Right lobe of liver (tissue), 6 donors: ENCODE measurements around the gene LIN7B. TPM values are rescaled to one million over a fixed set of nuclear protein-coding genes. Genes with fewer than 3 reads are reported as not detected.

Experiments used
- ATAC-seq, 4 donors: fragments of 200-7000 bp; cut with Tn5 transposase; one replicate each; pipeline ENCODE4 v1.9.1; 2020; ENCODE audit warnings: mild to moderate bottlenecking in 4 of 4, moderate library complexity in 4 of 4
- DNase-seq, 3 donors: peaks; one replicate each; pipeline ENCODE4 v3.0.0-alpha.2; 2020
- H3K27ac ChIP-seq, 3 donors: fragments of 200-600 bp; one replicate each; pipeline ENCODE4 v1.8.0; 2022
- H3K27me3 ChIP-seq, 2 donors: fragments of 200-600 bp; one replicate each; pipeline ENCODE4 v1.8.0; 2022
- H3K36me3 ChIP-seq, 4 donors: fragments of 200-600 bp; sonication (generic) in 1 of 4; one replicate each; pipeline versions ENCODE4 v1.5.1 to v1.8.0; 2017 to 2022; ENCODE audit warnings: control low read depth in 1 of 4
- H3K4me1 ChIP-seq, 4 donors: fragments of 200-600 bp; sonication (generic) in 1 of 4; one replicate each; pipeline versions ENCODE4 v1.5.1 to v1.8.0; 2017 to 2022; ENCODE audit warnings: control low read depth in 1 of 4
- H3K4me3 ChIP-seq, 3 donors: fragments of 200-600 bp; one replicate each; pipeline ENCODE4 v1.8.0; 2022
- H3K9me3 ChIP-seq, 4 donors: fragments of 200-600 bp; sonication (generic) in 1 of 4; one replicate each; pipeline versions ENCODE4 v1.5.1 to v1.8.0; 2017 to 2022; ENCODE audit warnings: control low read depth in 1 of 4
- CTCF ChIP-seq, 4 donors: fragments of 200-600 bp in 3 of 4; fragments of 450-650 bp in 1 of 4; IDR thresholded peaks; one replicate each; pipeline versions ENCODE4 v1.5.1 to v1.8.0; 2016 to 2022; ENCODE audit warnings: antibody characterized with exemption in 4 of 4, mild to moderate bottlenecking in 2 of 4
- POLR2A ChIP-seq: fragments of 450-650 bp; IDR thresholded peaks from one replicate; pipeline ENCODE4 v1.6.1; 2017; ENCODE audit warnings: antibody characterized with exemption, mild to moderate bottlenecking
- WGBS: methylation state at CpG from one replicate; pipeline ENCODE4 v1.1.6; 2018; ENCODE audit warnings: low coverage, low lambda C conversion rate; ENCODE audit not compliant: insufficient coverage; ENCODE audit errors: missing lambda C conversion rate; 5-methylcytosine and 5-hydroxymethylcytosine counted together
- intact Hi-C, 2 donors: fragments of 100-400 bp; cut with DNase I; formaldehyde crosslinking; loops; one replicate each; pipeline versions ENCODE4 v1.11.2 to v1.14.1; 2022
- total RNA-seq, 6 experiments: library from RNA; depleted of rRNA in 2 of 6; stranded (reverse); fragments of >200 nt in 2 of 6; fragmentation: NEBNext Ultra II Directional in 3 of 6; extraction: Animal tissue kit (Norgen Biotek cat#: 25700) in 3 of 6; gene quantifications; one replicate each; pipeline versions ENCODE4 v1.1.0 to v1.2.4, GENCODE V29; 2016 to 2023
- donor health status: DM: no; HTN: yes; CAD: no.
- donor health status: DM: no; HTN: no; CAD: no.
- donor health status: DM: no; HTN: no; CAD: no.
- donor health status: DM: no; HTN: yes; CAD: no.
- donor health status: DM: no; HTN: yes; CAD: no.

LIN7B gene
- total RNA-seq, 6 experiments from 2014 or later = 1.5 to 4.3 (median 2.4) TPM

DNA sequence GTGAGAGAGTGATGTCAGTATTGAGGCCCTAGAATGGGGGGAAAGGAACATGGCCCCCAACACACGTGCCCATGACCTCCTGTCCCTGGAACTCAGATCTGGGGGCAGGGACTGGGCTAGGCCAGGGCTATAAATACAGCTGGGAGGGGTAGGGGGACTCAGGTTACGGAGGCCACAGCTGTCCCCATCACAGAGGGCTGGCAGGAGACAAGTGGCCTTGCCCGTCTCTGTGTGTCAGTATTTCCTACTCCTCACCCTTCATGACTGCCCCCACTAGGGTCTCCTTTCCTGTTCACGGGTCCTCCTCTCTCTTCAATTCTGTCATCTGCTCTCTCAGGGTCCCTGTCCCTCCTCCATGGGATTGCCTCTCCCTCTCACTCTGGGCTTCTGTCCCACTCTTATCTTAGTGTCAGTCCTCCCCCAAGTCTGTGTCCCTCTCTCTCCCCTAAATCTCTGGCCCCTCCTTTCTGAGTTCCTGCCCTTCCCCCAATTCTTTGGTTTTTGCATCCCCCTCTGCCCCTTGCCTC, 41.7 kb downstream of the LIN7B start:
- TF ChIP-seq POLR2A = no peak
- TF ChIP-seq CTCF (IDR thresholded peaks at IDR 0.05) = no peak
- Histone ChIP-seq H3K27me3 (no peaks in the 10 kb centered on the region), H3K27ac (no peak overlapping the region), H3K4me3 (no peak overlapping the region), H3K9me3 (no peaks in the 10 kb centered on the region), H3K36me3 (no peaks in the 10 kb centered on the region), H3K4me1 (no peaks in the 10 kb centered on the region)
- no CpG with 5 or more reads among the region's 4 CpGs for WGBS
- intact Hi-C loops = no loop called here
- no peak for DNase-seq
- no peak for ATAC-seq

DNA sequence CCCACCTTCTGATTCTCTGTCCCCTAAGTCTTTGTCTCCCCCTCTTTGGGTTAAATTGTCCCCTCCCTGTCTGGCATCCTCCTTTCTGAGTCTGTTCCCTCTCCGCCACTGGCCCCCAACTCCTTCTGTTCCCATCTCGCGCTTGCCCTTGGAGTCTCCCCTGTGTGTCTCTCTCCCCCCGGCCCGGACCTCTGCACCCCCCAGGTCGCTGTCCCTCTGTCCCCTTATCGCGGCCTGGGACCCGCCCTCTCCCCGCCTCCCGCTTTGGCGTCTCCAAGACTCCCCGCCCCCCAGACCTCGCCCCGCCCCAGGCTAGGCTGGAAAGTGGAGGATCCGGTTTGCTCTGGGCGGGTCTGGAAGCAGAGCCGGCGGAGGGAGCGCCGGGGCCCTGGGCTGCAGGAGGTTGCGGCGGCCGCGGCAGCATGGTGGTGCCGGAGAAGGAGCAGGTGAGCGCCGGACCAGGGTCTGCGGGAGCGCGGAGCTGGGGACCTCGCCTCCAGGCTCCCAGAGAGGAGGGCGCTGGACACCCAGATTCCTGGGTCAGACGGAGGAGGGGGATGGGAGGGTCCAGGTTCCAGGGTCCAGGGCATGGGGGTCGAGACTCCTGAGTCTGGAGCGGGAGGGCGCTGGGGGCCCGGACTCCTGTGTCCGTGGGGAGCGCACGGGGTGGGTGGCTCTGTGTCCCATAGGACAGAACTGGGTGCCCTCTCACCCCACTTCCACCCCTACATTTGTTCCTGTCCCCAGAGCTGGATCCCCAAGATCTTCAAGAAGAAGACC, 43.5 kb downstream of the LIN7B start, which contains the start of gene TRPM4:
Gene TRPM4 (plus strand): TSS at position 348 of the 780 bp plus-strand sequence. CDS start 75 bp downstream, at position 423.
- H3K36me3 ChIP-seq = no peaks in the 10 kb centered on the region
- peak within 1 kb of the TSS; percentile 49 to 70 (median 60) for H3K27ac ChIP-seq
- H3K9me3 ChIP-seq = no peaks in the 10 kb centered on the region
- ATAC-seq (peak; percentile 92 to 96 (median 95)), DNase-seq (peak; percentile 88 to 92 (median 89))
- peak within 1 kb of the TSS; percentile 62 to 76 (median 65) for H3K4me3 ChIP-seq
- no peaks in the 10 kb centered on the region for H3K4me1 ChIP-seq
- H3K27me3 ChIP-seq = no peaks in the 10 kb centered on the region
- TF ChIP-seq POLR2A (peak; percentile 62), CTCF (IDR thresholded peaks at IDR 0.05) (no peak)
- WGBS = 3% methylated on average over 16 of the region's 41 CpGs
- intact Hi-C loops = no loop called here

DNA sequence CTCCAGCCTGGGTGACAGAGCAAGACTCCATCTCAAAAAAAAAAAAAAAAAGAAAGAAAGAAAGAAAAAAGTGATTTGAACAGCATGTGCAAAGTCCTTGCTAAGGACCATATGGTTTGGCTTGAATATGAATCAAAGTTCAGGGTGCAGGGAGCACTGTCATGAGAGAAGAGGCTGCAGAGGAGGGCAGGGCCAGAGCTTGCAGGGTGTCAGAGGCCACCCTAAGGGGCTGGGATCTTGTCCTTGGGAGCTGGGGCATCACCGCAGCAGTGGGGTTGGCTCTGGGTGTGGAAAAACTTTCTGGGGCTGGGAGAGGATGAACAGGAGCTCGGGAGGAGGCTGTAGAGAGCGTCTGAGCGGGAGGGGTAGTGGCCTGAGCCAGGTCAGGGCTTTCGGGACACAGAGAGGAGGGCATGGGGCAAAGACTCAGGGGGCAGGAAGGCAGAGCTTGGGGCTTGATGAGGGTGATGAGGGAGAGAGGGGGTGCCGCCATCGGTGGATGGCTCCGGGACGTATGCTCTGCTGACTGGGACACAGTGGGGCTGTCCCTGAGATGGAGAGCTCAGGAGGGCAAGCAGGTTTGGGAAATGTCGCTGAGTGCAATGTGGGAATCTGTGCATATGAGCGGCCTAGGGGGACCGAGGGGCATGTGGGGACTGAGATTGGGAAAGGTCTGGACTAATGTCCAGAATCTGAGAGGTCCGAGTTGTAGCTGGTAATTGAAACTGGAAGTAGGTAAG, 46.5 kb downstream of the LIN7B start:
- intact Hi-C loops = no loop called here
- H3K4me3 ChIP-seq = no peak overlapping the region
- no peak for DNase-seq
- no peak overlapping the region for H3K27ac ChIP-seq
- H3K36me3 ChIP-seq = no peaks in the 10 kb centered on the region
- TF ChIP-seq CTCF (IDR thresholded peaks at IDR 0.05) (no peak), POLR2A (no peak)
- no peak for ATAC-seq
- H3K9me3 ChIP-seq = no peaks in the 10 kb centered on the region
- 92% methylated on average over 8 of the region's 13 CpGs for WGBS
- H3K27me3 ChIP-seq = no peaks in the 10 kb centered on the region
- H3K4me1 ChIP-seq = no peaks in the 10 kb centered on the region

DNA sequence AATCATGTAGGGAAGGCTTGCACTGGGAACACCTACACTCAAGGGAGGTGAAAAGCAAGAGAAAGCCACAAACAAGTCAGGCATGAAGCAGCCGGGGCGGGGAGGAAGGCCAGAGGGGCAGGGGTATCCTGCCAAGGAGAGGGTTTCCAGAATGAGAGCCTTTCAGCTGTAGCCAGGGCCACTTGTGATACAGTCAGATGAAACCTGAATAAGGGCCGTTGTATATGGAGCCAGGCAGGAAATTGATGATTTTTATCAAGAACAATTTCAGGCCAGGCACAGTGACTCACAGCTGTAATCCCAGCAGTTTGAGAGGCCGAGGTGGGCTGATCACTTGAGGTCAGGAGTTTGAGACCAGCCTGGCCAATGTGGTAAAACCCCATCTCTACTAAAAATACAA, 47.8 kb downstream of the LIN7B start:
- Histone ChIP-seq H3K9me3 (no peaks in the 10 kb centered on the region), H3K4me3 (no peak overlapping the region), H3K36me3 (no peaks in the 10 kb centered on the region), H3K27me3 (no peaks in the 10 kb centered on the region), H3K4me1 (no peaks in the 10 kb centered on the region), H3K27ac (no peak overlapping the region)
- ATAC-seq = no peak
- no peak for DNase-seq
- no peak for TF ChIP-seq POLR2A
- no peak for TF ChIP-seq CTCF (IDR thresholded peaks at IDR 0.05)
- 80% methylated on average over 1 of the region's 4 CpGs for WGBS
- intact Hi-C loops = no loop called here
